GM06990 (cell line): ENCODE data around the gene GNG7.

Experiments
- DNase-seq: peaks from one replicate; pipeline ENCODE4 v3.0.0-alpha.2; 2011; ENCODE audit not compliant: insufficient read length; ENCODE audit errors: extremely low read depth
- H3K27me3 ChIP-seq: replicated peaks from 2 replicates; pipeline ENCODE4 v1.6.0; 2011; ENCODE audit warnings: low read length; ENCODE audit not compliant: control insufficient read depth, insufficient read depth
- H3K36me3 ChIP-seq: 2 replicates; pipeline ENCODE4 v1.5.1; 2011; ENCODE audit warnings: low read length; ENCODE audit not compliant: control insufficient read depth, insufficient read depth
- H3K4me3 ChIP-seq: replicated peaks from 2 replicates; pipeline ENCODE4 v1.5.1; 2011; ENCODE audit warnings: low read depth, mild to moderate bottlenecking, control low read depth, low read length
- TF ChIP-seq, protein P1 (sequence below): IDR thresholded peaks from 2 replicates; pipeline ENCODE4 v1.5.1; 2011; ENCODE audit warnings: low read length, control low read depth, mild to moderate bottlenecking, inconsistent platforms; ENCODE audit not compliant: insufficient read depth, poor library complexity, severe bottlenecking

GNG7 gene

GRCh38 chr19:2702170-2703076 lies at the start of gene GNG7:
TSS of gene GNG7 (minus strand) at chr19:2702694. CDS start at chr19:2520688, 182,006 bp downstream.
- TF ChIP-seq, protein P1, sequence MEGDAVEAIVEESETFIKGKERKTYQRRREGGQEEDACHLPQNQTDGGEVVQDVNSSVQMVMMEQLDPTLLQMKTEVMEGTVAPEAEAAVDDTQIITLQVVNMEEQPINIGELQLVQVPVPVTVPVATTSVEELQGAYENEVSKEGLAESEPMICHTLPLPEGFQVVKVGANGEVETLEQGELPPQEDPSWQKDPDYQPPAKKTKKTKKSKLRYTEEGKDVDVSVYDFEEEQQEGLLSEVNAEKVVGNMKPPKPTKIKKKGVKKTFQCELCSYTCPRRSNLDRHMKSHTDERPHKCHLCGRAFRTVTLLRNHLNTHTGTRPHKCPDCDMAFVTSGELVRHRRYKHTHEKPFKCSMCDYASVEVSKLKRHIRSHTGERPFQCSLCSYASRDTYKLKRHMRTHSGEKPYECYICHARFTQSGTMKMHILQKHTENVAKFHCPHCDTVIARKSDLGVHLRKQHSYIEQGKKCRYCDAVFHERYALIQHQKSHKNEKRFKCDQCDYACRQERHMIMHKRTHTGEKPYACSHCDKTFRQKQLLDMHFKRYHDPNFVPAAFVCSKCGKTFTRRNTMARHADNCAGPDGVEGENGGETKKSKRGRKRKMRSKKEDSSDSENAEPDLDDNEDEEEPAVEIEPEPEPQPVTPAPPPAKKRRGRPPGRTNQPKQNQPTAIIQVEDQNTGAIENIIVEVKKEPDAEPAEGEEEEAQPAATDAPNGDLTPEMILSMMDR, result no peak
- Histone ChIP-seq H3K36me3 (no peaks in the 10 kb centered on the region), H3K27me3 (no peaks in the 10 kb centered on the region), H3K4me3 (peak within 1 kb of the TSS; percentile 74)
- DNase-seq, result peak; percentile 91

DNA sequence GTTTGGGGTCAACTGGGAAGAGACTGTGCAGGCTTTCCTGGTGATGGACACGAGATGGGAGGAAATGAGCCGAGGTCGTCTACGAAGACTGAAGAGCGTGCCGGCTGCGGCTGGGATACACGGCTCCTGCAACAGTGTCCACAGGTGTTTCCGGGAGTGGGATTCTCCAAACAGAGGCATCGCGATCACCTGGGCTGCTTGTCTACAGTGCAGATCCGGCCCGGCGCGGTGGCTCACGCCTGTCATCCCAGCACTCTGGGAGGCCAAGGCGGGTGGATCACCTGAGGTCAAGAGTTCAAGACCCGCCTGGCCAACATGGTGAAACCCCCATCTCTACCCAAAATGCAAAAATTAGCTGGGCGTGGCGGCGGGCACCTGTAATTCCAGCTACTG lies 48.9 kb upstream of the GNG7 start:
- H3K4me3 ChIP-seq, result no peak overlapping the region
- no peak for DNase-seq
- TF ChIP-seq, protein P1, result no peak
- no peaks in the 10 kb centered on the region for H3K27me3 ChIP-seq
- peaks cover 9% of the 10 kb centered on the region for H3K36me3 ChIP-seq

DNA sequence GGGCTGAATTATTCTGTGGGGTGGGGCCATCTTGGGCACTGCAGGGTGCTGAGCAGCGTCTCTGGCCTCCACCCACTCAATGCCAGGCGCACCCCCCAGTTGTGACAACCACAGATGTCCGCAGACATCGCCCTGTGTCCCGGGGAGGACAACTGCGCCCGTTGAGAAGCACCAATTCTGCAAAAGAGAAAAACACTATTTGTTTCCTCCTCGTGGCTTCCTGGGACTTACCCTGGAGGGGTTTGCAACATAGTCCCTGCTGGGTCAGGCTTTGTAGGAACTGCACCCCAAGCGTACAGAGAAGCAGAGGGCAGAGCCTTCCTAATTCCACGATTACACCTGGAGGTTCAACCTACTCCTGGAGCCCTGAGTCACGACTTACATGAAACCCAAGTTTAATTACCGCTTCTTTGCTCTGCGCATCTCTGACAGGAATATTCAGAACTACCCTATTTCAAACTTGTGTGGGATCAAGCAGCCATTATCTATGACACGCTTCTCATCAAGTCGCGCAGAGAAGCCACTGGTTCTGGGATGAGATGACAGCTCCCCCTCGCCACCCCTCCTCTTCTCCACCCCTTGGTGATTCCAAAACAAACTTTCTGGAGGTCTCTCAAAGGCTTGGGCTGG lies 48.4 kb upstream of the GNG7 start:
- no peaks in the 10 kb centered on the region for H3K27me3 ChIP-seq
- DNase-seq, result no peak
- H3K4me3 ChIP-seq, result no peak overlapping the region
- peaks cover 9% of the 10 kb centered on the region for H3K36me3 ChIP-seq
- TF ChIP-seq, protein P1, result no peak

GRCh38 chr19:2747349-2747748 lies 44.9 kb upstream of the GNG7 start:
- H3K27me3 ChIP-seq, result no peaks in the 10 kb centered on the region
- no peaks in the 10 kb centered on the region for H3K36me3 ChIP-seq
- no peak overlapping the region for H3K4me3 ChIP-seq
- TF ChIP-seq, protein P1, result no peak
- no peak for DNase-seq

GRCh38 chr19:2744113-2744512 lies 41.6 kb upstream of the GNG7 start:
- TF ChIP-seq, protein P1, result no peak

More at GRCh38 chr19:2744113-2744512, 41.6 kb upstream of the GNG7 start:
- Histone ChIP-seq H3K27me3 (no peaks in the 10 kb centered on the region), H3K36me3 (no peaks in the 10 kb centered on the region), H3K4me3 (no peak overlapping the region)
- no peak for DNase-seq
